IMR-90 (cell line): ENCODE measurements around the gene CP. TPM values are rescaled to one million over a fixed set of nuclear protein-coding genes. Genes with fewer than 3 reads are reported as not detected.
A peak's percentile ranks its signal among the peaks of the same experiment; 100 is the strongest.

Source experiments
- ATAC-seq: fragments of 200-7000 bp; cut with Tn5 transposase; 2 replicates; pipeline ENCODE4 v1.9.1; 2020; ENCODE audit warnings: low read depth, mild to moderate bottlenecking, moderate library complexity
- BruUV-seq: library from RNA; stranded (reverse); fragments of 400-500 nt; replicated peaks from 2 replicates; lab custom pipeline; 2021; lab: Mats Ljungman, UMichigan
- CTCF ChIA-PET: fragments of 300-600 bp; formaldehyde crosslinking; extraction: SDS; loops from one replicate; lab custom pipeline; 2021; ENCODE audit warnings: antibody characterized with exemption; lab: Yijun Ruan, JAX
- POLR2A ChIA-PET: fragments of 300-600 bp; sonication (Branson Sonifier 250); formaldehyde crosslinking; loops from one replicate; lab custom pipeline; 2022; ENCODE audit warnings: antibody characterized with exemption; ENCODE audit not compliant: unreplicated experiment; lab: Charles Lee
- DNase-seq: peaks from one replicate; pipeline ENCODE4 v3.0.0; 2013
- H2AFZ ChIP-seq: replicated peaks from 2 replicates; pipeline ENCODE3; 2013; ENCODE audit warnings: low read length, mild to moderate bottlenecking; ENCODE audit not compliant: poor library complexity
- H2AK5ac ChIP-seq: 2 replicates; pipeline ENCODE4 v1.6.1; 2013; ENCODE audit warnings: low read depth, low read length, inconsistent platforms
- H2AK9ac ChIP-seq: replicated peaks from 2 replicates; pipeline ENCODE3; 2013; ENCODE audit warnings: mild to moderate bottlenecking, low read depth, low read length, moderate library complexity; ENCODE audit not compliant: poor library complexity
- H2BK120ac ChIP-seq: 2 replicates; pipeline ENCODE4 v1.6.1; 2013; ENCODE audit warnings: low read depth, low read length, inconsistent platforms
- H2BK15ac ChIP-seq: 3 replicates; pipeline ENCODE4 v1.6.1; 2013; ENCODE audit warnings: low read depth, low read length, inconsistent platforms
- H2BK20ac ChIP-seq: 2 replicates; pipeline ENCODE4 v1.6.1; 2013; ENCODE audit warnings: low read depth, mild to moderate bottlenecking, inconsistent platforms, low read length, moderate library complexity
- H2BK5ac ChIP-seq: 2 replicates; pipeline ENCODE4 v1.6.1; 2013; ENCODE audit warnings: mild to moderate bottlenecking, low read depth, low read length, inconsistent platforms; ENCODE audit not compliant: poor library complexity, severe bottlenecking
- H3K14ac ChIP-seq: replicated peaks from 2 replicates; pipeline ENCODE4 v1.6.1; 2013; ENCODE audit warnings: low read depth, low read length, inconsistent platforms
- H3K18ac ChIP-seq: 2 replicates; pipeline ENCODE4 v1.6.1; 2013; ENCODE audit warnings: low read depth, low read length, control low read depth
- H3K23ac ChIP-seq: 2 replicates; pipeline ENCODE4 v1.6.1; 2013; ENCODE audit warnings: low read depth, low read length, inconsistent platforms
- H3K27ac ChIP-seq: 2 replicates; pipeline ENCODE4 v1.5.1; 2013; ENCODE audit warnings: mild to moderate bottlenecking, control low read depth, low read length; ENCODE audit not compliant: insufficient read depth
- H3K27me3 ChIP-seq: 2 replicates; pipeline ENCODE4 v1.6.1; 2013; ENCODE audit warnings: low read length; ENCODE audit not compliant: control insufficient read depth, insufficient read depth
- H3K36me3 ChIP-seq: 2 replicates; pipeline ENCODE4 v1.6.1; 2013; ENCODE audit warnings: low read length, mixed read lengths; ENCODE audit not compliant: control insufficient read depth, insufficient read depth
- H3K4ac ChIP-seq: 2 replicates; pipeline ENCODE4 v1.6.1; 2013; ENCODE audit warnings: low read depth, low read length, inconsistent platforms
- H3K4me1 ChIP-seq: 2 replicates; pipeline ENCODE4 v1.6.1; 2013; ENCODE audit warnings: low read length, mixed read lengths; ENCODE audit not compliant: control insufficient read depth, insufficient read depth
- H3K4me2 ChIP-seq: 2 replicates; pipeline ENCODE4 v1.6.1; 2013; ENCODE audit warnings: low read depth, mild to moderate bottlenecking, control low read depth, low read length, moderate library complexity
- H3K4me3 ChIP-seq: 2 replicates; pipeline ENCODE4 v1.5.1; 2013; ENCODE audit warnings: low read depth, mild to moderate bottlenecking, control low read depth, low read length, moderate library complexity; ENCODE audit not compliant: insufficient read depth
- H3K56ac ChIP-seq: 2 replicates; pipeline ENCODE4 v1.6.1; 2013; ENCODE audit warnings: low read length, inconsistent platforms; ENCODE audit not compliant: insufficient read depth; ENCODE audit errors: extremely low read depth
- H3K79me1 ChIP-seq, 2 experiments: 2 replicates each; pipeline ENCODE4 v1.6.1; 2013; ENCODE audit warnings: low read length in 2 of 2, inconsistent platforms in 1 of 2, low read depth in 1 of 2
- H3K9ac ChIP-seq: 2 replicates; pipeline ENCODE4 v1.6.1; 2013; ENCODE audit warnings: low read depth, low read length, control low read depth
- H3K9me1 ChIP-seq: 2 replicates; pipeline ENCODE4 v1.6.1; 2013; ENCODE audit warnings: low read length, inconsistent platforms; ENCODE audit not compliant: insufficient read depth
- H3K9me3 ChIP-seq: 2 replicates; pipeline ENCODE4 v1.6.1; 2013; ENCODE audit warnings: low read length; ENCODE audit not compliant: control insufficient read depth, insufficient read depth
- H4K20me1 ChIP-seq: 2 replicates; pipeline ENCODE4 v1.6.1; 2013; ENCODE audit warnings: low read length, inconsistent platforms; ENCODE audit not compliant: insufficient read depth
- H4K5ac ChIP-seq: 2 replicates; pipeline ENCODE4 v1.6.1; 2013; ENCODE audit warnings: mild to moderate bottlenecking, low read depth, low read length, control low read depth
- H4K8ac ChIP-seq, 2 experiments: 2 replicates each; pipeline ENCODE4 v1.6.1; 2013; ENCODE audit warnings: low read depth in 2 of 2, low read length in 2 of 2, control low read depth in 1 of 2, inconsistent platforms in 1 of 2
- H4K91ac ChIP-seq: 2 replicates; pipeline ENCODE4 v1.6.1; 2013; ENCODE audit warnings: low read depth, low read length, inconsistent platforms; ENCODE audit not compliant: insufficient read depth
- RCOR1 ChIP-seq: IDR thresholded peaks from 2 replicates; pipeline ENCODE4 v1.6.1; 2012; ENCODE audit warnings: mild to moderate bottlenecking, low read length, improper control_type of control experiment; ENCODE audit not compliant: insufficient replicate concordance
- WGBS, 2 experiments: methylation state at CpG; one replicate each; pipeline versions ENCODE4 v1.1.5 to v1.1.7; 2013; ENCODE audit warnings: missing lambda C conversion rate in 2 of 2; ENCODE audit not compliant: insufficient read length in 1 of 2; ENCODE audit errors: extremely low coverage in 2 of 2; 5-methylcytosine and 5-hydroxymethylcytosine counted together
- dilution Hi-C: fragments of 300-500 bp; cut with HindIII; formaldehyde crosslinking; loops from one replicate; pipeline ENCODE4 v1.14.3; 2018; ENCODE audit warnings: low sequenced_read_pairs; ENCODE audit not compliant: unreplicated experiment
- in situ Hi-C: fragments of 300-500 bp; cut with MboI; formaldehyde crosslinking; loops from 3 replicates; pipeline ENCODE4 v1.14.3; 2019; ENCODE audit warnings: low sequenced_read_pairs, inconsistent platforms, mixed read lengths
- intact Hi-C: fragments of 100-400 bp; cut with micrococcal nuclease; formaldehyde crosslinking; loops from 2 replicates; pipeline ENCODE4 v1.10.0; 2022
- polyA plus RNA-seq, 3 experiments: library from polyadenylated mRNA; depleted of rRNA; stranded (reverse); fragments of >200 nt; gene quantifications; 2 replicates each; pipeline ENCODE4 v1.2.3, GENCODE V29; 2012; ENCODE audit warnings: low replicate concordance in 1 of 3
- total RNA-seq: library from RNA; depleted of rRNA; stranded (reverse); fragments of >200 nt; gene quantifications from 2 replicates; pipeline ENCODE4 v1.2.3, GENCODE V29; 2012

Gene CP
- total and polyA plus RNA-seq, 2 of the 4 experiments (the other 2 are of a cell fraction): not detected

- ChIA-PET CTCF (no interaction called here), POLR2A (no interaction called here)
- no peaks in the 10 kb centered on the region for H3K9me3 ChIP-seq
- H2BK20ac ChIP-seq: no peak overlapping the region
- WGBS, 2 experiments: no CpG with 5 or more reads among the region's 3 CpGs
- intact Hi-C loops (loop anchor here (5.0 kb wide), 1 partner anchor 38 kb away; no protein-coding TSS in a partner anchor), in situ Hi-C loops (no loop called here), dilution Hi-C loops (no loop called here)
- no peak overlapping the region for H2AK5ac ChIP-seq
- no peaks in the 10 kb centered on the region for H3K9me1 ChIP-seq
- H4K5ac ChIP-seq: no peak overlapping the region
- H4K91ac ChIP-seq: no peak overlapping the region
- H3K56ac ChIP-seq: no peak overlapping the region
- H3K23ac ChIP-seq: no peak overlapping the region
- no peaks in the 10 kb centered on the region for H4K20me1 ChIP-seq
- H4K8ac ChIP-seq: peak overlapping the region in 1 of 2 experiments; percentile 30; a peak in 1 of 4 replicates
- no TSS peak for BruUV-seq
- H2BK5ac ChIP-seq: no peak overlapping the region
- H2AFZ ChIP-seq: no peak overlapping the region
- H3K4ac ChIP-seq: no peak overlapping the region
- no peaks in the 10 kb centered on the region for H3K79me1 ChIP-seq
- peaks cover 11% of the 10 kb centered on the region; the same call in 1 of the 2 replicates for H3K4me1 ChIP-seq
- no peak overlapping the region for H3K14ac ChIP-seq
- H2AK9ac ChIP-seq: no peak overlapping the region
- ATAC-seq (no peak), DNase-seq (no peak)
- no peak overlapping the region for H3K18ac ChIP-seq
- no peak overlapping the region for H2BK120ac ChIP-seq
- H3K27me3 ChIP-seq: no peaks in the 10 kb centered on the region
- no peak overlapping the region for H3K4me2 ChIP-seq
- no peak overlapping the region for H3K9ac ChIP-seq
- peaks cover 8% of the 10 kb centered on the region for H3K36me3 ChIP-seq
- no peak overlapping the region for H3K27ac ChIP-seq
- H3K4me3 ChIP-seq: no peak overlapping the region
- no peak overlapping the region for H2BK15ac ChIP-seq
- no peak for TF ChIP-seq RCOR1
Measured at GRCh38 chr3:149174901-149175300, 46.7 kb downstream of the CP start.
